HG03457 (cell line): ENCODE data around the gene MS4A8.
"Not testable (repeated sequence)": the region's sequence is repeated elsewhere in the genome, so short reads cannot be mapped to it uniquely, and the experiment has no call there.

Source experiments
- ATAC-seq: cut with Tn5 transposase; IDR thresholded peaks from one replicate; pipeline ENCODE4 v1.9.1; 2021; ENCODE audit warnings: moderate number of reproducible peaks; ENCODE audit not compliant: unreplicated experiment

Gene MS4A8

GRCh38 chr11:60724420-60724819 is 25.0 kb downstream of the MS4A8 start, which contains the start of gene MS4A18:
MS4A18 (plus strand) TSS chr11:60724720.
- ATAC-seq, result no peak

GRCh38 chr11:60725592-60725991 is 26.2 kb downstream of the MS4A8 start:
- no peak for ATAC-seq

GRCh38 chr11:60731586-60731985 is 32.2 kb downstream of the MS4A8 start:
- ATAC-seq, result no peak

GRCh38 chr11:60734279-60734678 is 34.9 kb downstream of the MS4A8 start:
- ATAC-seq, result no peak

- ATAC-seq, result no peak
Measured at GRCh38 chr11:60739114-60739513, 39.7 kb downstream of the MS4A8 start.

GRCh38 chr11:60740573-60740972 is 41.2 kb downstream of the MS4A8 start:
- no peak for ATAC-seq

GRCh38 chr11:60741421-60741820 is 42.0 kb downstream of the MS4A8 start:
- ATAC-seq, result no peak

GRCh38 chr11:60743058-60743457 is 43.6 kb downstream of the MS4A8 start:
- ATAC-seq, result no peak

- ATAC-seq, result no peak
Measured at GRCh38 chr11:60744114-60744513, 44.7 kb downstream of the MS4A8 start.

- no peak for ATAC-seq
Measured at GRCh38 chr11:60747359-60747873, 48.0 kb downstream of the MS4A8 start.

- ATAC-seq, result no peak
Measured at GRCh38 chr11:60748225-60748624, 48.8 kb downstream of the MS4A8 start.

- no peak for ATAC-seq
Measured at GRCh38 chr11:60748821-60749220, 49.4 kb downstream of the MS4A8 start.

- no peak for ATAC-seq
Measured at GRCh38 chr11:60750911-60751310, 51.5 kb downstream of the MS4A8 start.

- no peak for ATAC-seq
Measured at GRCh38 chr11:60753309-60753708, 53.9 kb downstream of the MS4A8 start.

- ATAC-seq, result no peak
Measured at GRCh38 chr11:60754887-60755286, 55.5 kb downstream of the MS4A8 start.

- ATAC-seq, result no peak
Measured at GRCh38 chr11:60756307-60757032, 57.1 kb downstream of the MS4A8 start, which contains the start of gene MS4A15. MS4A15 (plus strand) TSS chr11:60756867; CDS start chr11:60763734, 6,867 bp downstream.

- ATAC-seq, result no peak
Measured at GRCh38 chr11:60757231-60757800, 57.9 kb downstream of the MS4A8 start.

- not testable (repeated sequence) for ATAC-seq
Measured at GRCh38 chr11:60758671-60759070, 59.3 kb downstream of the MS4A8 start.

GRCh38 chr11:60759438-60760225 is 60.2 kb downstream of the MS4A8 start:
- not testable (repeated sequence) for ATAC-seq

- no peak for ATAC-seq
Measured at GRCh38 chr11:60761436-60762190, 62.2 kb downstream of the MS4A8 start.
